LNCAP (cell line): ENCODE results near the gene NEDD4L.

Experiments
- CTCF ChIP-seq: fragments of 450-650 bp; IDR thresholded peaks from 2 replicates; pipeline ENCODE4 v1.5.1; 2017; ENCODE audit warnings: mild to moderate bottlenecking

The NEDD4L gene

GRCh38 chr18:58175122-58175785, 131.2 kb downstream of the NEDD4L start:
- no peak for TF ChIP-seq CTCF

DNA sequence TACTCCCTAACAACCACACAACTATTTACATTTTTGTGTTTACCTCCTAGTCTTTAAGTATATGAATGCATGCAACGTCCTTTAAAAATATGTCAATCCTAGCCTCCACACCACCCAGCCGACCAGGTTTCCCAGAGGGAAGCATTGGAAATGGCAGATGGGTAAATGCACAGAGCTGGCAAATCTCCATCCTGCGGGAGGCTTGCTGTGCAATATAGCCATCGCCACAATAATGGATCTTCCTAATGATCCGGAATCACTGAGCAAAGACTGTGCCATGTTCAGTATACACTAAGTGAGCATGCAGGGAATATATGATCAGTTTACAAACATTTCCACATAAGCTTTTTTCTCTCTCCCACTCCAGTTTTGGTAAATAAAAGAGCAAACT, 131.8 kb downstream of the NEDD4L start:
- no peak for TF ChIP-seq CTCF

- no peak for TF ChIP-seq CTCF
Measured at GRCh38 chr18:58177004-58177717, 133.1 kb downstream of the NEDD4L start.

DNA sequence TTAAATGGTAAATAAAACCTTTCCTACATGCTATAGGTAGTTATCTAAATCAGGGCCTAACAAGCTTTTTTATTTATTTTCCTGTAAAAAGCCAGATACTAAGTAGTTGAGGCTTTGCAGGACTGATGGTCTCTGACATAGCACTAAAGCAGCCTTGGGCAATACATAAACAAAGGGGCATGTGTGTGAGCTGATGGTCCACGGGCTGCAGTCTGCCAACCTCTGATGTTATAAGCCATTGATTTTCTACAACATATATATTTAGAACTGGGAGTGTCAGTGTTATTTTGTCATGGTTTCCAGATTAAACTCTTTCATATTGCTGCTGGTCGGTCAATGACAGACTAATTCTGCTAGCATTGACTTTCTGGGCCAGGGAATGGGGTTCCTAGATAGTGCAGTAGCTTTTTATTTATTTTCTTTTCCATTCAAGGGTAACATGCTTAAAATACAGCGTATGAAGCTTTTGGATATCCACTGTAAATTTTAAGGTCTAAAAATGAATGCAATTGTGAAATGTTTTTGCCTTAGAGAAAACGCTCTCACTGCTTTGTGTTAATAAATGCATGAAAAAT, 134.0 kb downstream of the NEDD4L start:
- TF ChIP-seq CTCF, result no peak

DNA sequence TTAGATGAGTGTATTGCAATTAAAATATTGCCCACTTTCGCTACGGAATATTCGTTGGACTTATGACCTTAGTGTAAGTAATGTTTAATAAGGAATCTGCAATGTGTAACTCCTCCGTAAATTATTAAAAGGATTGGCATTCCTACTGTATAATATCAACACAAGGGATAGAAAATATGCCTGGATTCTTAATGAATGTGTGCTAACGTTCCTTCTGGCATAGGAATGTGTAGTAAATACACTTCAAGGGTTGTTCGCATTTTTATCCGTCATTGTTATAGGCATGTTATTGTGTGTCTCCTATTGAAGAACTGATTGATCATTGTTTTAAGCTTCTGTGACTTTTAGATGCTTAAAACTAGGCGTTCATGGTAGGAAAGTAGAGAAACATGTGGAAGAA, 134.5 kb downstream of the NEDD4L start:
- TF ChIP-seq CTCF, result no peak

GRCh38 chr18:58180172-58180571, 136.1 kb downstream of the NEDD4L start:
- no peak for TF ChIP-seq CTCF

GRCh38 chr18:58180738-58181353, 136.8 kb downstream of the NEDD4L start:
- TF ChIP-seq CTCF, result peak; percentile 83; the same call in 1 of the 2 replicates
